MG63 (cell line): ENCODE data around the gene YEATS4. TPM values are rescaled to one million over a fixed set of nuclear protein-coding genes. Genes with fewer than 3 reads are reported as not detected.

ENCODE experiments used
- DNase-seq: peaks from one replicate; pipeline ENCODE4 v3.0.0-alpha.2; 2020
- H3K27me3 ChIP-seq: fragments of 250-450 bp; sonication (Bioruptor Pico); 2 replicates; pipeline ENCODE4 v1.5.1; 2020; ENCODE audit warnings: mild to moderate bottlenecking, moderate library complexity
- H3K36me3 ChIP-seq: fragments of 250-450 bp; sonication (Bioruptor Pico); 2 replicates; pipeline ENCODE4 v1.5.1; 2020; ENCODE audit warnings: mild to moderate bottlenecking, moderate library complexity
- H3K4me3 ChIP-seq: fragments of 250-450 bp; sonication (Bioruptor Pico); 2 replicates; pipeline ENCODE4 v1.5.1; 2020; ENCODE audit warnings: mild to moderate bottlenecking, moderate library complexity
- H3K9me3 ChIP-seq: fragments of 250-450 bp; sonication (Bioruptor Pico); 2 replicates; pipeline ENCODE4 v1.5.1; 2020; ENCODE audit warnings: mild to moderate bottlenecking, moderate library complexity
- total RNA-seq: library from RNA; depleted of rRNA; stranded (reverse); fragments of >200 nt; shearing (Covaris generic); gene quantifications from 2 replicates; pipeline ENCODE4 v1.2.3, GENCODE V29; 2014; ENCODE audit warnings: low replicate concordance; rRNA removed

Gene YEATS4
- total RNA-seq, 1 experiment from 2014 or later: 32.3 TPM

GRCh38 chr12:69437073-69437472 is 77.5 kb downstream of the YEATS4 start:
- no peaks in the 10 kb centered on the region for H3K36me3 ChIP-seq
- no peak for DNase-seq
- no peaks in the 10 kb centered on the region for H3K27me3 ChIP-seq
- no peak overlapping the region for H3K4me3 ChIP-seq
- H3K9me3 ChIP-seq: no peaks in the 10 kb centered on the region

- Histone ChIP-seq H3K36me3 (no peaks in the 10 kb centered on the region), H3K27me3 (no peaks in the 10 kb centered on the region), H3K9me3 (peaks cover 2% of the 10 kb centered on the region; the same call in 1 of the 2 replicates), H3K4me3 (no peak overlapping the region)
- no peak for DNase-seq
Observed at GRCh38 chr12:69438539-69438938, 79.0 kb downstream of the YEATS4 start.

GRCh38 chr12:69440016-69440415 is 80.5 kb downstream of the YEATS4 start:
- DNase-seq: no peak
- no peak overlapping the region for H3K4me3 ChIP-seq
- peaks cover 2% of the 10 kb centered on the region for H3K9me3 ChIP-seq
- no peaks in the 10 kb centered on the region for H3K27me3 ChIP-seq
- H3K36me3 ChIP-seq: no peaks in the 10 kb centered on the region

Other genes with a start within 250 kb of the YEATS4 start
- 50.9 and 69.1 TPM in 2 replicates for gene CPSF6, start 120.2 kb upstream of the YEATS4 start, total RNA-seq
- not detected in 2 replicates for gene LYZ, start 11.4 kb upstream of the YEATS4 start, total RNA-seq
- 23.0 and 24.8 TPM in 2 replicates for gene FRS2, start 110.6 kb downstream of the YEATS4 start, total RNA-seq
- gene CCT2, start 225.7 kb downstream of the YEATS4 start, total RNA-seq: 533 and 548 TPM in 2 replicates